GM12873 (cell line): ENCODE measurements around the gene NFU1.

Experiments
- CTCF ChIP-seq: IDR thresholded peaks from 2 replicates; pipeline ENCODE4 v1.5.1; 2012; ENCODE audit warnings: low read depth, mild to moderate bottlenecking, moderate library complexity, low read length, control low read depth; ENCODE audit not compliant: insufficient read depth; ENCODE audit errors: missing control alignments

Gene NFU1

GRCh38 chr2:69400121-69400520, 37.1 kb downstream of the NFU1 start:
- no peak for TF ChIP-seq CTCF

GRCh38 chr2:69397234-69397633, 40.0 kb downstream of the NFU1 start:
- TF ChIP-seq CTCF = no peak

GRCh38 chr2:69395866-69396265, 41.4 kb downstream of the NFU1 start:
- no peak for TF ChIP-seq CTCF

- TF ChIP-seq CTCF = no peak
Measured at GRCh38 chr2:69393963-69394362, 43.3 kb downstream of the NFU1 start.

- no peak for TF ChIP-seq CTCF
Measured at GRCh38 chr2:69390471-69390870, 46.8 kb downstream of the NFU1 start.

- TF ChIP-seq CTCF = no peak
Measured at GRCh38 chr2:69390001-69390400, 47.2 kb downstream of the NFU1 start.

- no peak for TF ChIP-seq CTCF
Measured at GRCh38 chr2:69389271-69389670, 48.0 kb downstream of the NFU1 start.

GRCh38 chr2:69387770-69388481, 49.3 kb downstream of the NFU1 start:
- no peak for TF ChIP-seq CTCF
